Pancreas (tissue), 10 donors: ENCODE data around the gene UNC5B. TPM values are rescaled to one million over a fixed set of nuclear protein-coding genes. Genes with fewer than 3 reads are reported as not detected.

Source experiments
- ATAC-seq, 4 donors: fragments of 200-7000 bp; cut with Tn5 transposase; one replicate each; pipeline versions ENCODE4 v1.8.0 to v1.9.1; 2020; ENCODE audit warnings: mild to moderate bottlenecking in 4 of 4, moderate library complexity in 4 of 4
- DNase-seq, 6 donors: peaks; one replicate each; pipeline ENCODE4 v3.0.0-alpha.2; 2020
- FAIRE-seq: peaks from 2 replicates; lab custom pipeline; 2012; peaks lifted over from hg19 to GRCh38; lab: Jason Lieb, UNC
- H3K27ac ChIP-seq, 4 donors: fragments of 200-600 bp; sonication (generic); 1 replicate in 3 of 4; 2 replicates in 1 of 4; pipeline versions ENCODE4 v1.5.0 to v1.8.0; 2020
- H3K27me3 ChIP-seq, 4 donors: fragments of 200-600 bp; one replicate each; pipeline ENCODE4 v1.8.0; 2021
- H3K36me3 ChIP-seq, 3 donors: fragments of 200-600 bp; sonication (generic) in 1 of 3; one replicate each; pipeline versions ENCODE4 v1.5.0 to v1.8.0; 2020 to 2021
- H3K4me1 ChIP-seq, 3 donors: fragments of 200-600 bp; one replicate each; pipeline ENCODE4 v1.8.0; 2021
- H3K4me3 ChIP-seq, 4 donors: fragments of 200-600 bp; sonication (generic) in 2 of 4; one replicate each; pipeline versions ENCODE4 v1.5.0 to v1.8.0; 2020 to 2021
- H3K9me3 ChIP-seq, 4 donors: fragments of 200-600 bp; one replicate each; pipeline ENCODE4 v1.8.0; 2021
- WGBS, 2 donors: extraction: QIAGEN DNeasy Blood & Tissue Kit; methylation state at CpG; one replicate each; pipeline ENCODE4 v1.1.7; 2013; 5-methylcytosine and 5-hydroxymethylcytosine counted together
- intact Hi-C, 3 donors: fragments of 100-400 bp; cut with DNase I; formaldehyde crosslinking; loops; one replicate each; pipeline versions ENCODE4 v1.11.1 to v1.14.2; 2022
- polyA plus RNA-seq, 2 donors: library from polyadenylated mRNA; stranded (reverse); fragments of 200-250 nt; gene quantifications; one replicate each; pipeline ENCODE4 v1.2.3, GENCODE V29; 2013
- total RNA-seq, 6 donors: library from RNA; stranded (reverse); fragmentation: NEBNext Ultra II Directional in 4 of 6; extraction: Animal tissue kit (Norgen Biotek cat#: 25700) in 4 of 6; gene quantifications; one replicate each; pipeline versions ENCODE4 v1.2.1 to v1.2.4, GENCODE V29; 2021 to 2023
- TF ChIP-seq, protein P1 (sequence below), 4 donors: fragments of 200-600 bp; sonication (generic) in 3 of 4; IDR thresholded peaks; one replicate each; pipeline versions ENCODE4 v1.5.0 to v1.8.0; 2021; ENCODE audit warnings: antibody characterized with exemption in 4 of 4
- donor health status: healthy with polysubstance abuse.
- donor health status: DM: no; HTN: no; CAD: no; lungs with moderate emphysema.
- donor health status: DM: no; HTN: no; CAD: no.
- donor health status: control.
- donor health status: control.
- donor health status: Bipolar disorder and iron deficiency.
- donor health status: DM: yes; HTN: yes; CAD: no.
- donor health status: DM: no; HTN: no; CAD: no.
- donor health status: DM: no; HTN: no; CAD: no.
- donor health status: DM: yes; HTN: yes; CAD: no.

Gene UNC5B
- total and polyA plus RNA-seq, 8 donors = 2.4 to 7.7 (median 4.2) TPM

GRCh38 chr10:71346731-71347130, 134.4 kb downstream of the UNC5B start:
- H3K27me3 ChIP-seq = no peaks in the 10 kb centered on the region
- DNase-seq (no peak), FAIRE-seq (no peak), ATAC-seq (no peak)
- no peak overlapping the region for H3K4me3 ChIP-seq
- intact Hi-C loops = no loop called here
- H3K9me3 ChIP-seq = no peaks in the 10 kb centered on the region
- H3K27ac ChIP-seq = no peak overlapping the region
- TF ChIP-seq, protein P1, sequence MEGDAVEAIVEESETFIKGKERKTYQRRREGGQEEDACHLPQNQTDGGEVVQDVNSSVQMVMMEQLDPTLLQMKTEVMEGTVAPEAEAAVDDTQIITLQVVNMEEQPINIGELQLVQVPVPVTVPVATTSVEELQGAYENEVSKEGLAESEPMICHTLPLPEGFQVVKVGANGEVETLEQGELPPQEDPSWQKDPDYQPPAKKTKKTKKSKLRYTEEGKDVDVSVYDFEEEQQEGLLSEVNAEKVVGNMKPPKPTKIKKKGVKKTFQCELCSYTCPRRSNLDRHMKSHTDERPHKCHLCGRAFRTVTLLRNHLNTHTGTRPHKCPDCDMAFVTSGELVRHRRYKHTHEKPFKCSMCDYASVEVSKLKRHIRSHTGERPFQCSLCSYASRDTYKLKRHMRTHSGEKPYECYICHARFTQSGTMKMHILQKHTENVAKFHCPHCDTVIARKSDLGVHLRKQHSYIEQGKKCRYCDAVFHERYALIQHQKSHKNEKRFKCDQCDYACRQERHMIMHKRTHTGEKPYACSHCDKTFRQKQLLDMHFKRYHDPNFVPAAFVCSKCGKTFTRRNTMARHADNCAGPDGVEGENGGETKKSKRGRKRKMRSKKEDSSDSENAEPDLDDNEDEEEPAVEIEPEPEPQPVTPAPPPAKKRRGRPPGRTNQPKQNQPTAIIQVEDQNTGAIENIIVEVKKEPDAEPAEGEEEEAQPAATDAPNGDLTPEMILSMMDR (IDR thresholded peaks at IDR 0.05) = no peak
- WGBS, 2 donors = 60 to 86% methylated on average over 3 of the region's 3 CpGs
- H3K36me3 ChIP-seq = no peaks in the 10 kb centered on the region
- H3K4me1 ChIP-seq = no peaks in the 10 kb centered on the region

DNA sequence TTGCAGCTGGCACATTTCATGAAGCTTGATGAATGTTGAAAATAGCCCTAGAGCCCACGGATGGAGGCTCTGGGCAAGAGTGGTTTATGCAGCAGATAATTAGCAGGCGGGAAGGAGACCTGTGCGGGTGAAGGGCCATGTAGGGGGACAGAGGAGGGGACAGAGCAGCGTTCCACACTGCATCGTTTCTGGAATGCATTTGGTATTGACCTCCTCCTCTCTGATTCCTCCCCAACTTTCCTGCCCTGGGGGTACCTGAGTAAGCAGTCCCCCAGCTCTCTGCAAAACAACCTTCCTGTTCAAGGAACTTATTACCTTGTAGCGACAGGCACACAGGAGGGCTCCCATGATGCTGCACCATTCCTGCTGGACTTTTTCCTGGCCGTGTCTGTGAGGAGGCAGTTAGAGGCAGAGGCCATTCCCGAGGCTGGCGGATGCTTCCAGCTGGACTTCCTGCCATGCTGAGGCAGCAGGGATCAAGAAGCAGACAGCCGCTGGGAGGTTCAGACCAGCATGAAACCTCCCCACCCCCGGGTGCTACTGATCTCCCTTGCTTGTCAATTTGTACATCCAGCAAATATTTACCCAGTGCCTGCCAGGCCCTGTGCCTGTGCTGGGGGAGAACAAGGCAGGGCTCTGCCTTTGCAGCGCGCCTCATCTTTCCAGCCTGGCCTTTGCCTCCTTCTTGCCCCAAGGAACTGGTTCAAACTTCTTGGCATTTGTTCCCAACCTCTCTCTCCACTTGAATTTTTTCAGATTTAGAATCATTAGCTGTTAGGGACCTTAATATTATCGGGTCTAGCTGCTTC, 135.4 kb downstream of the UNC5B start:
- 82 to 84% methylated on average over 14 of the region's 14 CpGs for WGBS, 2 donors
- peak in 1 of 4 donors; percentile 55 for ATAC-seq
- intact Hi-C loops = no loop called here
- DNase-seq = no peak
- Histone ChIP-seq H3K9me3 (no peaks in the 10 kb centered on the region), H3K36me3 (no peaks in the 10 kb centered on the region), H3K4me3 (no peak overlapping the region), H3K27ac (no peak overlapping the region), H3K27me3 (no peaks in the 10 kb centered on the region), H3K4me1 (no peaks in the 10 kb centered on the region)
- FAIRE-seq = no peak
- TF ChIP-seq, protein P1 (IDR thresholded peaks at IDR 0.05) = no peak

- FAIRE-seq (no peak), ATAC-seq (no peak), DNase-seq (no peak)
- WGBS, 2 donors = 96 to 100% methylated on average over 1 of the region's 1 CpG
- no peaks in the 10 kb centered on the region for H3K36me3 ChIP-seq
- H3K4me1 ChIP-seq = no peaks in the 10 kb centered on the region
- H3K27me3 ChIP-seq = no peaks in the 10 kb centered on the region
- intact Hi-C loops = no loop called here
- H3K27ac ChIP-seq = no peak overlapping the region
- H3K4me3 ChIP-seq = no peak overlapping the region
- H3K9me3 ChIP-seq = no peaks in the 10 kb centered on the region
- TF ChIP-seq, protein P1 (IDR thresholded peaks at IDR 0.05) = no peak
Measured at GRCh38 chr10:71348850-71349249, 136.5 kb downstream of the UNC5B start.

GRCh38 chr10:71349406-71349805, 137.0 kb downstream of the UNC5B start:
- TF ChIP-seq, protein P1 (IDR thresholded peaks at IDR 0.05) = no peak
- FAIRE-seq (no peak), ATAC-seq (no peak), DNase-seq (no peak)
- Histone ChIP-seq H3K27me3 (no peaks in the 10 kb centered on the region), H3K36me3 (no peaks in the 10 kb centered on the region), H3K9me3 (no peaks in the 10 kb centered on the region), H3K27ac (no peak overlapping the region), H3K4me1 (no peaks in the 10 kb centered on the region), H3K4me3 (no peak overlapping the region)
- 95 to 97% methylated on average over 7 of the region's 7 CpGs for WGBS, 2 donors
- intact Hi-C loops = no loop called here

GRCh38 chr10:71351087-71351486, 138.7 kb downstream of the UNC5B start:
- FAIRE-seq (no peak), ATAC-seq (no peak), DNase-seq (no peak)
- H3K27me3 ChIP-seq = no peaks in the 10 kb centered on the region
- H3K4me3 ChIP-seq = no peak overlapping the region
- WGBS, 2 donors = 84 to 89% methylated on average over 6 of the region's 6 CpGs
- no peak overlapping the region for H3K27ac ChIP-seq
- H3K4me1 ChIP-seq = no peaks in the 10 kb centered on the region
- TF ChIP-seq, protein P1 (IDR thresholded peaks at IDR 0.05) = no peak
- no peaks in the 10 kb centered on the region for H3K9me3 ChIP-seq
- H3K36me3 ChIP-seq = no peaks in the 10 kb centered on the region
- intact Hi-C loops = no loop called here
